Suppressor macrophage treated with lipopolysaccharide for 1 hour (primary cell): Measurements from ENCODE around the gene ABCB10.
"Not testable (repeated sequence)": the region's sequence is repeated elsewhere in the genome, so short reads cannot be mapped to it uniquely, and the experiment has no call there.

Source experiments
- DNase-seq, 3 donors: peaks; one replicate each; pipeline ENCODE4 v3.0.0-alpha.2; 2020 to 2022

ABCB10 gene

GRCh38 chr1:229570891-229571516 is 12.5 kb upstream of the ABCB10 start:
- no peak for DNase-seq

GRCh38 chr1:229570305-229570704 is 11.8 kb upstream of the ABCB10 start:
- DNase-seq: no peak

GRCh38 chr1:229567109-229567868 is 8.8 kb upstream of the ABCB10 start:
- DNase-seq: peak in 2 of 3 donors; percentile 44 to 46

GRCh38 chr1:229563701-229564100 is 5.2 kb upstream of the ABCB10 start:
- DNase-seq: peak; percentile 90 to 96 (median 94)

- DNase-seq: no peak
These were observed 4.7 kb upstream of the ABCB10 start for GRCh38 chr1:229563241-229563640.

GRCh38 chr1:229562686-229563085 is 4.2 kb upstream of the ABCB10 start:
- no peak for DNase-seq

GRCh38 chr1:229561141-229561540 is 2.6 kb upstream of the ABCB10 start:
- DNase-seq: peak; percentile 36 to 58 (median 48)

- DNase-seq: not testable (repeated sequence)
These were observed 1.6 kb upstream of the ABCB10 start for GRCh38 chr1:229560124-229560523.

GRCh38 chr1:229559336-229559801 is 862 bp upstream of the ABCB10 start:
- not testable (repeated sequence) for DNase-seq

- DNase-seq: peak; percentile 47 to 80 (median 53)
These were observed 543 bp downstream of the ABCB10 start for GRCh38 chr1:229557913-229558414.

- DNase-seq: peak; percentile 35 to 60 (median 49)
These were observed 1.2 kb downstream of the ABCB10 start for GRCh38 chr1:229557200-229557850.

- DNase-seq: no peak
These were observed 3.5 kb downstream of the ABCB10 start for GRCh38 chr1:229554886-229555621.

GRCh38 chr1:229553621-229554130 is 4.8 kb downstream of the ABCB10 start:
- peak in 2 of 3 donors; percentile 15 to 34 for DNase-seq

- no peak for DNase-seq
These were observed 5.8 kb downstream of the ABCB10 start for GRCh38 chr1:229552732-229553131.

- no peak for DNase-seq
These were observed 7.5 kb downstream of the ABCB10 start for GRCh38 chr1:229550812-229551567.

GRCh38 chr1:229547542-229547941 is 11.0 kb downstream of the ABCB10 start:
- no peak for DNase-seq

GRCh38 chr1:229544587-229544986 is 13.9 kb downstream of the ABCB10 start:
- DNase-seq: no peak

- no peak for DNase-seq
These were observed 18.5 kb downstream of the ABCB10 start for GRCh38 chr1:229539863-229540506.

GRCh38 chr1:229538945-229539344 is 19.6 kb downstream of the ABCB10 start:
- DNase-seq: no peak

GRCh38 chr1:229537894-229538293 is 20.6 kb downstream of the ABCB10 start:
- no peak for DNase-seq

- DNase-seq: no peak
These were observed 21.5 kb downstream of the ABCB10 start for GRCh38 chr1:229536982-229537381.
